A673 (cell line): Measurements from ENCODE around the gene HPCAL1.

Experiments
- CTCF ChIP-seq: fragments of 300-800, 200-600 bp; sonication (generic); conservative IDR thresholded peaks from 2 replicates; pipeline ENCODE4 v1.5.1; 2017; ENCODE audit warnings: low read depth, mild to moderate bottlenecking, antibody characterized with exemption, low read length, moderate library complexity, mixed read lengths
- EZH2 ChIP-seq: fragments of 200-600 bp; sonication (generic); IDR thresholded peaks from 2 replicates; pipeline ENCODE4 v1.6.1; 2017; ENCODE audit warnings: borderline replicate concordance, low read depth, mild to moderate bottlenecking, mixed read lengths, antibody characterized with exemption, low read length; ENCODE audit not compliant: poor library complexity, severe bottlenecking

GRCh38 chr2:10476723-10477442, 174.2 kb downstream of the HPCAL1 start:
- no peak for TF ChIP-seq CTCF
- TF ChIP-seq EZH2, result no peak
